OCI-M1 (cell line): ENCODE measurements around the gene PNN.
A peak's percentile ranks its signal among the peaks of the same experiment; 100 is the strongest.
"Not testable (repeated sequence)": the region's sequence is repeated elsewhere in the genome, so short reads cannot be mapped to it uniquely, and the experiment has no call there.

Experiments used
- DNase-seq: peaks from one replicate; lab custom pipeline; 2025; lab: John Stamatoyannopoulos, UW

Gene PNN

GRCh38 chr14:39174560-39175444 lies at the start of gene PNN:
PNN (plus strand) TSS chr14:39175254; CDS start chr14:39175280, 26 bp downstream.
- DNase-seq: peak; percentile 98

DNA sequence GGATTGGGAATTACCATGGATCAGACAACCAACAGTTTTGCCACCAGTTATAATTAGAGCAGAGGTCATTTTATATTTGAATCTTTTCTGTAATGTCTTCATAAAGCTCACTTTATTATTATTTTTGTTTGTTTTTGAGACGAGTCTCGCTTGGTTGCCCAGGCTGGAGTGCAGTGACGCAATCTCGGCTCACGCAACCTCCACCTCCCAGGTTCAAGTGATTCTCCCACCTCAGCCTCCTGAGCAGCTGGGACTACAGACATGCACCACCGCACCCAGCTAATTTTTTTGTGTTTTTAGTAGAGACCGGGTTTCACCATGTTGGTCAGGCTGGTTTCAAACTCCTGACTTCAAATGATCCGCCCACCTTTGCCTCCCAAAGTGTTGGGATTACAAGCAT lies 37.2 kb upstream of the PNN start:
- not testable (repeated sequence) for DNase-seq

- DNase-seq: no peak
Observed at GRCh38 chr14:39138440-39138839, 36.6 kb upstream of the PNN start.

DNA sequence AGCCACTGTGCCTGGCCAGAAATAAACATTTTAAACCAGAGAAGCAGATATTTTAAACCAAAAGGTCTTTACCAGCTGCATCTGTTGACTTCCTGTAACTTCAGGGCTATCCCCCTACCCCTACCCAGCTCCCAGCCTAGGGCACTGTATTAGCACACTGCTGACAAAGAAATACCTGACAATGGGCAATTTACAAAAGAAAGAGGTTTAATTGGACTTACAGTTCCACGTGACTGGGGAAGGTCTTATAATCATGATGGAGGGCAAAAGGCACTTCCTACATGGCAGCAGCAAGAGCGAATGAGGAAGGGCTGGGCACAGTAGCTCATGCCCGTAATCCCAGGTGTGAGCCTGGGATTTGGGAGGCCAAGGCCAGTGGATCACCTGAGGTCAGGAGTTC lies 34.9 kb upstream of the PNN start:
- DNase-seq: no peak

DNA sequence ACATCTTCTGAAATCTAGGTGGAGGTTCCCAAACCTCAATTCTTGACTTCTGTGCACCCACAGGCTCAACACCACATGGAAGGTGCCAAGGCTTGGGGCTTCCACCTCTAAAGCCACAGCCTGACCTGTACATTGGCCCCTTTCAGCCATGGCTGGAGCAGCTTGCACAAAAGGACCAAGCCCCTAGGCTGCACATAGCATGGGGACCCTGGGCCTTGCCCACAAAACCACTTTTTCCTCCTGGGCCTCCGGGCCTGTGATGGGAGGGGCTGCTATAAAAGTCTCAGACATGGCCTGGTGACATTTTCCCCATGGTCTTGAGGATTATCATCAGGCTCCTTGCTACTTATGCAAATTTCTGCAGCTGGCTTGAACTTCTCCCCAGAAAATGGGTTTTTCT lies 33.4 kb upstream of the PNN start:
- DNase-seq: not testable (repeated sequence)

DNA sequence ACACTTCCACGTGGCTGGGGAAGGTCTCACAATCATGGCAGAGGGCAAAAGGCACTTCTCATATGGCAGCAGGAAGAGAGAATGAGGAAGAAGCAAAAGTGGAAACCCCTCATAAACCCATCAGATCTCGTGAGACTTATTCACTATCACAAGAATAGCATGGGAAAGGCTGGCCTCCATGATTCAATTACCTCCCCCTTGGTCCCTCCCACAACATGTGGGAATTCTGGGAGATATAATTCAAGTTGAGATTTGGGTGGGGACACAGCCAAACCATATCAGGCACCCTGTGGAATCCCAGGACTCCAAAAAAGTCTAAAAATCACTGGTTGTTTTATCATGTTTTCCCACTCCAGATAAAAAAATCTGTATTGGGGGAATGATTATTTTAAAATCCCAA lies 31.8 kb upstream of the PNN start:
- DNase-seq: not testable (repeated sequence)

DNA sequence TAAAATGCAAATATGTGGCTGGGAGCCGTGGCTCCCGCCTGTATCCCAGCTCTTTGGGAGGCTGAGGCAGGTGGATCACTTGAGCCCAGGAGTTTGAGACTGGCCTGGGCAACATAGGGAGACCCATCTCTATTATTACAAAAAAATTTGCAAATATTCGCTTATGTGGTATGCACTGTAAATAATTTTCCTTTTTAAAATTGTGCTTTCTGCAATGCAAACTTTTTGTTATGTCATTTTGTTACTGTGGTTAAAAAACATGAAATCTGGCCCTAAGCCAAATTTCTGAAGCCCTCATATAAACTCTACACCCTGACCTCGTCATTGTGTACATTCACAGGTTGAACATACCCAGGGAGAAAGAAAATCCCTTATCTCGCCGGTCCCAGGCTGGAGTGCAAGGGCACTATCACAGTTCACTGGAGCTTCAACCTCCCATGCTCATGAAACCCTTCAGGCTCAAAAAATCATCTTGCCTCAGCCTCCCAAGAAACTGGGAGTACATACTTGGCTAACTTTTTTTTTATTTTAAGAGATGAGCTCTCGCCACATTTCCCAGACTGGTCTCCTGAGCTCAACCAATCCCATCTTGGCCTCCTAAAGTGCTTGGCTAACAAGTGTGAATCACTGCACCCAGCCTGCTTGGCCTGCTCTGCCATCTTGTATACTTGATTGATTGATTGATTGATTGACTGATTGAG lies 29.6 kb upstream of the PNN start:
- DNase-seq: peak; percentile 77

- no peak for DNase-seq
Observed at GRCh38 chr14:39154594-39155189, 20.4 kb upstream of the PNN start.

- no peak for DNase-seq
Observed at GRCh38 chr14:39157491-39157890, 17.6 kb upstream of the PNN start.

DNA sequence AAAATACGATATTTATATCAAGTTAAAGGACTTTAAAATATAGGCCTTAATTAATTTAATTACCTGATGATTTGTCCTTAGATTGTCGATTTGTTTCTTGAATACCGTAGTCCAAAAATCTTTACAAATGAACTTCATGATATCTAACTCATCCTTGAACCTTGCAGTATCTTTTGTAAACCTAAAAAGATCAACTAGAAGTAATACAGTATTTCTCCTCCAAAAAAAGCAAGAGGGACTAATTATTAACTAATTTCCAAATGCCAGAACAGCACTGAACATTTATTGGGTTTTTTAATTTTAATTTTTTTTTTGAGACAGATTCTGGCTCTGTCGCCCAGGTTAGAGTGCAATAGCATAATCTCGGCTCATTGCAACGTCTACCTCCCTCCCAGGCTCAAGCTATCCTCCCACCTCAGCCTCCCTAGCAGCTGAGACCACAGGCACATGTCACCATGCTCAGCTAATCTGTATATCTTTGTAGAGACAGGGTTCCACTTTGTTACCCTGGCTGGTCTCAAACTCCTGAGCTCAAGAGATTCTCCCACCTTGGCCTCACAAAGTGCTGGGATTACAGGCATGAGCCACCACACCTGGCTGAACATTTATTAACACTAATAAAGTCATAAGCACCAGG lies 16.7 kb upstream of the PNN start:
- no peak for DNase-seq

- no peak for DNase-seq
Observed at GRCh38 chr14:39160494-39160893, 14.6 kb upstream of the PNN start.

DNA sequence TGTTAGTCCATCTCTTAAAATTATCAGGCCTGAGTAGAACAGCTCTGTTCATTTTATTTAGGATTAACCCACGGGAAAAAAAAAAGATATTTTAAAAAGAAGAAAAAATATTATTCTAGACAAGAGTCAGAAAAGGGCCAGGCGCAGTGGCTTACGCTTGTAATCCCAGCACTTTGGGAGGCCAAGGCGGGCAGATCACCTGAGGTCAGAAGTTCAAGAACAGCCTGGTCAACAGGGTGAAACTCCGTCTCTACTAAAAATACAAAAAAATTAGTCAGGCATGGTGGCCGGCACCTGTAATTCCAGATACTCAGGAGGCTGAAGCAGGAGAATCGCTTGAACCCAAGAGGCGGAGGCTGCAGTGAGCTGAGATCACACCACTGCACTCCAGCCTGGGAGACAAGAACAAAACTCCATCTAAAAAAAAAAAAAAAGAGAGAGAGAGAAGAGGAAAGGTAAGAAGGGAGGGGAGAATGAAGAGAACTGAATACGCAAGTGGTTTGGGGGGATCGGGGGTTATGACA lies 7.2 kb upstream of the PNN start:
- not testable (repeated sequence) for DNase-seq

GRCh38 chr14:39168591-39168990 lies 6.5 kb upstream of the PNN start:
- DNase-seq: no peak

DNA sequence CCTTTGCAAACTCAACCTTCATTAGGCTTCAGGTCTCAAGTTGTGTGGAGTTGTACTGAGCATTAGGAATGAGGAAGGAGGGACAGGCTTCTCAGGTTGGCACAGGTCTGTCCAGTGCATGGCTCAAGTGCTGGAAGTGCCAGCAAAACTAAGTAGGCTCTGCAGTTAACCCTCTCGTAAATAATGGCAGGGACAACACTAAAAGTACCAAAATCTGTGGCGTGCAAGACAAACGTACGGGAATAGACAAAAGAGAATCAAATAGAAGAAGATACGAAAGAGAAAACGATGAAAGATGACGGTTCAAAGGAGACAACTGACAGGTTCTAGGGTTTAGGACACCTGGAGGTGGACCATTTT lies 5.5 kb upstream of the PNN start:
- DNase-seq: peak; percentile 34

GRCh38 chr14:39173198-39173597 lies 1.9 kb upstream of the PNN start:
- no peak for DNase-seq

- peak; percentile 36 for DNase-seq
Observed at GRCh38 chr14:39175445-39176262, 600 bp downstream of the PNN start.

DNA sequence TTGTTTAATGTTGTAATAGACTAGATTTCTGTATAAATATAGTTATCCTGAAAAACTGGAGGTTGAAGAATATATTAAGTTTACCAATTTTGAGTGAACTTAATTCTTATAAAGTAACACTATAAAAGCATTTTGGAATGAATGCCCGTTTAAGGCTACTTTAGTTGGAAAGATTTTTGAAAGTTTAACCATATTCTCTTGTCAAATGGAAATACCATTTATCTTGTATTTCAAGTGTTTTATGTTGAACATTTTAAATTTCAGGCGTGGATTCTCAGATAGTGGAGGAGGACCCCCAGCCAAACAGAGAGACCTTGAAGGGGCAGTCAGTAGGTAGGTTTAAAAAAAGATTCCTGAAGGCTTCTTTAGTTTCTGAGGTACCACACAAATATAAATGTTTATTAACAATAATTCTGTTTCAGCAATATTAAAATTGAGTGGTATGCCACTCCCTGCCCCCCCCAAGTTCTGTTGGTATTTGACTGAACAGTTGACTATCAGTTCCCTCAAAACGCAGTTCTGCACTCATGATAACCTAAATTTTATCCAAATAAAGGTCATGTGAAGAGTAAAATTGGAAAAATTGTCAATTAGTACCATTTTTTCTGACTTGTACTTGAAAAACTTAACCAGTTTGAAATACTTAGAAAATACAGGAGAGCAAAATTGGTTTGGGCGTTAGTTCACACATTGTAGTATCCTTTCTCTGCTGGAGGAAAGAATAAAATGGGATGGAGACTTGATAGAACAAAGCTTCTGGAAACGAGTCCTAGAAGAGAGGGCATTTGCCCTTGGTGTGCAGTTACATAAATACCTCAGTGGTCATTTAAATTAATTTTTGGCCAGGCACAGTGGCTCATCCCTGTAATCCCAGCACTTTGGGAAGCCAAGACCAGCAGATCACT lies 1.5 kb downstream of the PNN start:
- no peak for DNase-seq

- no peak for DNase-seq
Observed at GRCh38 chr14:39177168-39177545, 2.1 kb downstream of the PNN start.

DNA sequence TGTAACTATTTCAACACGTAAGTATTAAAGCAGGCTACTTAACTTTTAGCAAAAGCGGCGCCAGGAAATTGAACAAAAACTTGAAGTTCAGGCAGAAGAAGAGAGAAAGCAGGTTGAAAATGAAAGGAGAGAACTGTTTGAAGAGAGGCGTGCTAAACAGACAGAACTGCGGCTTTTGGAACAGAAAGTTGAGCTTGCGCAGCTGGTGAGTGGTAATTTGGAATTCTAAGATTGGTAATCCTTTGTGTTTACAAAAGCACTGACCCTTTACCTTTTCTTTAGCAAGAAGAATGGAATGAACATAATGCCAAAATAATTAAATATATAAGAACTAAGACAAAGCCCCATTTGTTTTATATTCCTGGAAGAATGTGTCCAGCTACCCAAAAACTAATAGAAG lies 4.0 kb downstream of the PNN start:
- DNase-seq: no peak

DNA sequence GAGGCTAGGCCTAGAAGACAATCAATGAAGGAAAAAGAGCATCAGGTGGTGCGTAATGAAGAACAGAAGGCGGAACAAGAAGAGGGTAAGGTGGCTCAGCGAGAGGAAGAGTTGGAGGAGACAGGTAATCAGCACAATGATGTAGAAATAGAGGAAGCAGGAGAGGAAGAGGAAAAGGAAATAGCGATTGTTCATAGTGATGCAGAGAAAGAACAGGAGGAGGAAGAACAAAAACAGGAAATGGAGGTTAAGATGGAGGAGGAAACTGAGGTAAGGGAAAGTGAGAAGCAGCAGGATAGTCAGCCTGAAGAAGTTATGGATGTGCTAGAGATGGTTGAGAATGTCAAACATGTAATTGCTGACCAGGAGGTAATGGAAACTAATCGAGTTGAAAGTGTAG lies 5.5 kb downstream of the PNN start:
- no peak for DNase-seq
